Peyer's patch (tissue), 4 donors: ENCODE measurements around the gene TRIM24. TPM values are rescaled to one million over a fixed set of nuclear protein-coding genes. Genes with fewer than 3 reads are reported as not detected.

Experiments
- DNase-seq, 3 donors: peaks; one replicate each; pipeline ENCODE4 v3.0.0-alpha.2; 2017 to 2019
- H3K27ac ChIP-seq, 4 donors: fragments of 200-600 bp; sonication (generic); one replicate each; pipeline ENCODE4 v1.5.1; 2016 to 2019
- H3K27me3 ChIP-seq, 2 donors: fragments of 200-600 bp; sonication (generic); one replicate each; pipeline ENCODE4 v1.5.1; 2019
- H3K36me3 ChIP-seq, 3 donors: fragments of 200-600 bp; sonication (generic); one replicate each; pipeline ENCODE4 v1.5.1; 2016 to 2019
- H3K4me1 ChIP-seq, 4 donors: fragments of 200-600 bp; sonication (generic); one replicate each; pipeline ENCODE4 v1.5.1; 2016 to 2019
- H3K4me3 ChIP-seq, 4 donors: fragments of 200-600 bp; sonication (generic); 1 replicate in 3 of 4; 2 replicates in 1 of 4; pipeline ENCODE4 v1.5.1; 2016 to 2019; ENCODE audit warnings: mild to moderate bottlenecking in 1 of 4
- H3K9me3 ChIP-seq, 4 donors: fragments of 200-600 bp; sonication (generic); one replicate each; pipeline ENCODE4 v1.5.1; 2016 to 2019; ENCODE audit warnings: mild to moderate bottlenecking in 1 of 4
- CTCF ChIP-seq, 6 experiments: fragments of 450-650 bp in 4 of 6; fragments of 200-600 bp in 2 of 6; sonication (generic) in 1 of 6; IDR thresholded peaks; one replicate each; pipeline ENCODE4 v1.5.1; 2017 to 2019; ENCODE audit warnings: antibody characterized with exemption in 6 of 6, mild to moderate bottlenecking in 3 of 6, moderate library complexity in 1 of 6
- POLR2A ChIP-seq, 2 donors: fragments of 450-650 bp; IDR thresholded peaks; one replicate each; pipeline ENCODE4 v1.5.1; 2017; ENCODE audit warnings: antibody characterized with exemption in 2 of 2, mild to moderate bottlenecking in 2 of 2, moderate library complexity in 2 of 2
- total RNA-seq, 4 donors: library from RNA; depleted of rRNA; stranded (reverse); fragments of >200 nt; gene quantifications; one replicate each; pipeline ENCODE4 v1.1.0, GENCODE V29; 2016

Gene TRIM24
- total RNA-seq, 4 donors from 2014 or later, result 15.7 to 18.7 (median 16.6) TPM

DNA sequence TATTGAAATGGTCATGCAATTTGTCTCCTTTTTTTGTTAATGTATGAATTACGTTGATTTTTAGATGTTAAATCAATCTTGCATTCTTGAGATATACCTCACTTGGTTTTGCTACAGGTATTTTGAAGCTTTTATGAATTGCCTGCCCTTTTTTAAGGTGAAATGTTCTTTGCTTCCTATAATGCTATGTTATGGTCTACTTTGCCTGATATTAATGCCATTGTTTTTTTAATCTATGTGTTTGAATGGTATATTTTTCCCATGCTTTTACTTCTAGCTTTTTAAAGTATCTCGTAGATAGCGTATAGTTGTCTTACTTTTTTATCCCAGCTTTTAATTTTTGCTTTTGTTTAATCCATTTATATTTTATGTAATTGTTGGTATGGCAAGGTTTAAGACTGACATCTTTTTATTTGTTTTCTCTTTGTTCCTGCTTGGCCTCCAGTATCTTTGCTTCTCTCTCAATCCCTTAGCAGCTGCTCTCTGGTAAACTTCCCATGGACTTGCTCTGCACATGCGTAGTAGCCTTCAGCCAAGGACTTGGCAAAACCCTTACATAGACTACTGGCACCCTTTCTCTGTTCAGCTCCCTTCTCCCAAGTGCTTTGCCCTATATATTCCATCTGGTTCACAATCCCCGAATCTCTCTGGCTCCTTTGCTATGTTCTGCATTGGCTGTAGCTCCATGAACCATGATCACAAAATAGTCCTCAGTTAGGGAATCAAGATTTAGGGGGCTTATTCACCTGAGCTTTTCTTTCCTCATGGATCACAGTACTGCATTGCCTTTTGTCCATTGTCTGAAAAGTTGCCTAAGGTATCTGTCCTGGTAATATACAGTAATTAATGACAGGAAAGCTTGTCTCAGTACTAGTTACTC, 8.4 kb downstream of the TRIM24 start:
- peaks cover 0 to 5% (median 0%) of the 10 kb centered on the region in 4 donors for H3K4me1 ChIP-seq
- DNase-seq, result no peak

DNA sequence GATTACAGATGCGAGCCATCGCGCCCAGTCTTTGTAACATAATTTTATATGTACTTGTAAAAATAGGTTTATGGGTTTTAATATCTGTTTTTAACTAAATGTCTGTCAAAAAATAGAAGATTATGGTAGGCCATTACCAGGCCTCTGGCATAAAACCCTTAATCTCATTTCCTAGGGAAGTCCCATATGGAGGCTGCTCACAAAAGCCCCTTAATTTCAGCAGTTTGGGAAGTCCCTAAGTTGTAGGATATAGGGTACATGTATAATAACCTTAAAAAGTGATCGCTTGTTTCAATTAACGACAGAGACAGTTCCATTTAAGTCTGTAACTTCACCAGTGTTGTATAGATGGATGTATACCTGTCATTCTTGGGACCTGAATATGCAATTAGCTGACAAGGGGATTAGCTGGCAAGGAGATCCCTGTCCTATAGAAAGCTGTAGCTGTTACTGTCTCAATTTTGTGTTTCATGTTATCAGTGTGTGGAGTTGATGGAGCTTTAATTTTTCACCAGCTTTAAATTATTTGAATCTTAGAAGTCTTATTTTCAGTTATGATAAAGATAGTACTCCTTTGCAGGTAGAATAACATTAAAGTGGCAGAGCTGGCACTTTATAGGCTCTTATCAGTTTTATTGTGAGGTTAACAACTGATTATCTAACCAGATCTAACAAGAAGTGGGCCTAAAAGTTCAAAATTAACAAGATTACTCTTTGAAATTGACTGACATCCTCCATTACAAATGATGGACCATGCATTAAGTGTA, 10.5 kb downstream of the TRIM24 start:
- Histone ChIP-seq H3K36me3 (no peaks in the 10 kb centered on the region), H3K4me1 (peaks cover 0 to 12% (median 0%) of the 10 kb centered on the region in 4 donors), H3K9me3 (no peaks in the 10 kb centered on the region), H3K27me3 (no peaks in the 10 kb centered on the region), H3K4me3 (no peak overlapping the region), H3K27ac (no peak overlapping the region)
- DNase-seq, result no peak
- no peak for TF ChIP-seq CTCF (IDR thresholded peaks at IDR 0.05)
- no peak for TF ChIP-seq POLR2A (IDR thresholded peaks at IDR 0.05)

More for the DNA sequence above, 8.4 kb downstream of the TRIM24 start:
- Histone ChIP-seq H3K4me3 (no peak overlapping the region), H3K36me3 (no peaks in the 10 kb centered on the region), H3K9me3 (no peaks in the 10 kb centered on the region), H3K27me3 (no peaks in the 10 kb centered on the region), H3K27ac (no peak overlapping the region)
- TF ChIP-seq CTCF (IDR thresholded peaks at IDR 0.05) (no peak), POLR2A (IDR thresholded peaks at IDR 0.05) (no peak)

DNA sequence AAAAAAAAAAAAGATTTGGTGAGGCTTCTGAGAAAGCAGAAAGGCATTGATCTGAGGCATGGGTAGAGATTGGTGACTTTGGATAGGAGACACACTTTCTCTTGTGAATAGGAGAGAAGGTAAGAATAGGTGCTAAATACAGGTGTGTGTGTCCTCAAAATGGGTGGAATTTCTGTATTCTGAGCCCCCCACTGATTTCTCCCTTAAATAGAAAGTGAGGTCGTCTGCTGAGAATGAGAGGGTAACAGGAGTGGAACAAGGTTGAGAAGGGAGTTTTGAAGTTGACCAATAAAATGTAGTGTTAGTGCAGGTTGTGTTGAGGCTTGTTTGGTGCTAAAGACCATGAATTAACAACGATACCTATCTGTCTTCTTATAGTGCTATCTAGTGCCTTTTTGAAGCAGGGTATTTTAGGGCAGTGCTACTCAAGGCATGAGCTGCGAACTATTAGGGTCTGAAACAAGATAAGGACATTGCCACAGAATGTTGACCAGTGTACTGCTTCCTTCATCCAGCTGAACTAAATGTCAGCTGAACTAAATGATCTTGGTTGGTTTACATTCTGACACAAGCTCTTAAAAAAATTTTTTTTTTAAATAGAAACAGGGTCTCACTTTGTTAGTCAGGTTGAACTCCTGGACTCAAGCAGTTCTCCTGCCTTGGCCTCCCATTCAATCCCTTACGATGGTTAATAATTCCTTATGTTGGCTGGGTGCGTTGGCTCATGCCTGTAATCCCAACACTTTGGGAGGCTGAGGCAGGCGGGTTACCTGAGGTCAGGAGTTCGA, 12.4 kb downstream of the TRIM24 start:
- Histone ChIP-seq H3K9me3 (no peaks in the 10 kb centered on the region), H3K27me3 (no peaks in the 10 kb centered on the region), H3K4me1 (peaks cover 0 to 19% (median 2%) of the 10 kb centered on the region in 4 donors), H3K36me3 (no peaks in the 10 kb centered on the region), H3K4me3 (no peak overlapping the region), H3K27ac (no peak overlapping the region)
- DNase-seq, result no peak
- no peak for TF ChIP-seq CTCF (IDR thresholded peaks at IDR 0.05)
- TF ChIP-seq POLR2A (IDR thresholded peaks at IDR 0.05), result no peak

DNA sequence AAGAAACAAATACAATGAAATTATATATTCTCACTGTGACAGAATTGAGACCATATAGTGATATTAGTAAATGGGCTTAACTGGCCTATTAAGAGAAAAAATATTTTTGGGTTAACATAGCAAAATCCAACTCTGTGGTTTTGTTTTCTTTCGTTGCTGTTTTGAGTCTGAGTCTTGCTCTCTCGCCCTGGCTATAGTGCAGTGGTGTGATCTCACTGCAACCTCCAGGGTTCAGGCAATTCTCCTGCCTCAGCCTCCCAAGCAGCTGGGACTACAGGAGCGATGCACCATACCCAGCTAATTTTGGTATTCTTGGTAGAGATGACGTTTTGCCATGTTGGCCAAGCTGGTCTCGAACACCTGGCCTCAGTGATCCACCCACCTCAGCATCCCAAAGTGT, 15.3 kb downstream of the TRIM24 start:
- Histone ChIP-seq H3K36me3 (no peaks in the 10 kb centered on the region), H3K27ac (no peak overlapping the region), H3K27me3 (no peaks in the 10 kb centered on the region), H3K4me3 (no peak overlapping the region), H3K9me3 (no peaks in the 10 kb centered on the region), H3K4me1 (peaks cover 0 to 22% (median 5%) of the 10 kb centered on the region in 4 donors)
- no peak for TF ChIP-seq POLR2A (IDR thresholded peaks at IDR 0.05)
- TF ChIP-seq CTCF (IDR thresholded peaks at IDR 0.05), result no peak
- no peak for DNase-seq

GRCh38 chr7:138477081-138477578, 17.1 kb downstream of the TRIM24 start:
- no peak for DNase-seq

More at GRCh38 chr7:138477081-138477578, 17.1 kb downstream of the TRIM24 start:
- Histone ChIP-seq H3K4me1 (peaks cover 0 to 17% (median 5%) of the 10 kb centered on the region in 4 donors), H3K4me3 (no peak overlapping the region), H3K27me3 (no peaks in the 10 kb centered on the region), H3K9me3 (no peaks in the 10 kb centered on the region), H3K36me3 (no peaks in the 10 kb centered on the region), H3K27ac (no peak overlapping the region)
- TF ChIP-seq POLR2A (IDR thresholded peaks at IDR 0.05) (no peak), CTCF (IDR thresholded peaks at IDR 0.05) (no peak)
